ENCODE measurements around the gene KIRREL1.

GRCh38 chr1:157968946-157969345, 24.5 kb upstream of the KIRREL1 start:
- no peak for TF ChIP-seq EZH2 (IDR thresholded peaks at IDR 0.05; ENCODE audit: borderline replicate concordance, insufficient read depth, low read length, poor library complexity, severe bottlenecking)
- TF ChIP-seq CTCF (IDR thresholded peaks at IDR 0.05; ENCODE audit: poor library complexity, severe bottlenecking), result no peak
- no peak for TF ChIP-seq RAD21 (conservative IDR thresholded peaks at IDR 0.05)
- TF ChIP-seq EP300 (conservative IDR thresholded peaks at IDR 0.05; ENCODE audit: poor library complexity, severe bottlenecking), result no peak
- TF ChIP-seq SMC3 (conservative IDR thresholded peaks at IDR 0.05; ENCODE audit: poor library complexity), result no peak

Measured in neural cell (in vitro differentiated cells).